Left renal cortex interstitium (tissue), 4 donors: ENCODE data around the gene NDUFAF3. TPM values are rescaled to one million over a fixed set of nuclear protein-coding genes. Genes with fewer than 3 reads are reported as not detected.
A peak's percentile ranks its signal among the peaks of the same experiment; 100 is the strongest.

ENCODE experiments used
- DNase-seq, 4 donors: peaks; one replicate each; pipeline ENCODE4 v3.0.0-alpha.2; 2013; ENCODE audit warnings: low read depth in 4 of 4, low spot score in 2 of 4, missing footprints in 1 of 4
- polyA plus RNA-seq, 4 donors: library from polyadenylated mRNA; unstranded; fragments of 120-200 nt; gene quantifications; one replicate each; pipeline ENCODE4 v1.2.1, GENCODE V29; 2013; ENCODE audit not compliant: insufficient read length in 4 of 4

The NDUFAF3 gene
- polyA plus RNA-seq, 4 donors: 60.5 to 91.6 (median 74.7) TPM

DNA sequence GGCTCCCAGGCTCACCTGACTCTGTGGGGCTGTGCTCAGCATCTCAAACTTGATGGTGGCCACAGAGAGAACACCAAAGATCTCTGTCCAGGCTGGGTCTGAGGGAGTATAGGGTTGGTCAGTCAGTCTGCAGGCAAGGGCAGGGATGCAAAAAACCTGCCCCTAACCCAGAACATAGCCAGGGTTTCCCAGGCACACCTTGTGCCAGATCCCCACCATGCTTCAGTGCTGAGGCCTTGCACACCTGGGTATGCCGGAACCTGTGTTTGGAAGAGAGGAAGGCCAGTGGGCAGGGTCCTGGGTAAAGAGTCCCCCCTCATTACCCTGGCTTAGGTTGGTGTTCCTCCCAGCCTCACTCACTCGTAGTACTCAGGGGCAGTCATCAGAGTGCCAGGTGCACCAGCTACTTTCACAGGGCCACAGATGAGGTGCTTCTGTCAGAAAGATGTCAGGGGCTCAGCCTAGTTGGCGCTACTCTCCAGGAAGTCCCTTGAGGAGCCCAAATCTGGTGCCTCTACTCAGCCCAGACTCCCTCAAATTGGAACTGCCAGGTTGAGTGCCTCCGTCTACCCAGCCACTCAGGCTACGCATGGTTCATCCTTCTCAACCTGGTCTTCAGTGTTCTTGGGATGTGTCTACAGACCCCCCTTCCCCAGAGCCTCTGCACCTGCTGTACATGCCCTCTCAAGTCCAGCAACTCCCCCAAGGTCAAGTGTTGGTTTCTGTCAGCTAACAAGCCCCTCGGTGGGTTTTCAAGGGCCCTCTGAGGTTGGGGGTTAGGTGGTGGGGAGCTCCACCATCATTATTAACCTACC lies 5.3 kb upstream of the NDUFAF3 start:
- DNase-seq: no peak

DNA sequence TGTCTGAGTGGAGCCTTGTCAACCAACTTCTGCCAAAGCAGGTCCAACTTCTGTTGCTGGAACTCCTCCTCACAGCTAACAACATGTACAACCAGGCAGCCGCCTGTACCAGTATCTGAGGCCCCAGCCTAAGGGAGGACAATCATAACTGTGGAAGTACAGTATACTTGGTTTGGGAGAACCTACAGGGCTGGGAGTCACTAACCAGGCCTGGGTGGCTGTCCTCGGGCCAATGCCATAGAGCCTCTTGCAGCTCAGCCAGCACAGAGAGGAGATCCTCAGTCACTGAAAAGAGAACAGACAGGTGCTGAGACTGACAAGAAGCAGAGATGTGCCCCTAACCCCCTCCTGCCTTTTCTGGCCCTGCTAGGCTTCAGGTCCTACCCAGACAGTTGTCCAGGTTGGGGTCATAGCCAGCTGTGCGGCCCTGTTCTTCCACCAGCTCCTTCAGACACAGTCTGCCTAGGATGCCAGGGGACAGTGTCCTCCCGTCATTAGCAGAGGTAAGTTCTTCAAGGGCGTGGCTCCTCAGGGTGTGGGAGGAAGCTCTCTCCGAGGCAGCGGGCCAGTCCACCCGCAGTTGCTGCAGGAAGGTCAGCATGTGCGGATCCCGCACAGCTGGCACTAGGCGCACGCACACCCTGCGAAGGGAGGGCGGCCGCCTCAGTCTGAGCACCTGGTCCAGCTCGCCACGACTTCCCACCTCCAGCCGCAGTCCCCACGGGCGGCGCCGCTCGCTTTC lies 4.5 kb upstream of the NDUFAF3 start:
- no peak for DNase-seq

GRCh38 chr3:49017971-49018706 lies 3.8 kb upstream of the NDUFAF3 start, which contains the start of gene DALRD3:
DALRD3 (minus strand) TSS chr3:49018580; CDS start chr3:49018564, 16 bp downstream.
- DNase-seq: peak in 1 of 4 donors; percentile 71

GRCh38 chr3:49018707-49019006 lies 3.3 kb upstream of the NDUFAF3 start:
- no peak for DNase-seq

- no peak for DNase-seq
These were observed 2.0 kb upstream of the NDUFAF3 start for GRCh38 chr3:49019941-49020329.

DNA sequence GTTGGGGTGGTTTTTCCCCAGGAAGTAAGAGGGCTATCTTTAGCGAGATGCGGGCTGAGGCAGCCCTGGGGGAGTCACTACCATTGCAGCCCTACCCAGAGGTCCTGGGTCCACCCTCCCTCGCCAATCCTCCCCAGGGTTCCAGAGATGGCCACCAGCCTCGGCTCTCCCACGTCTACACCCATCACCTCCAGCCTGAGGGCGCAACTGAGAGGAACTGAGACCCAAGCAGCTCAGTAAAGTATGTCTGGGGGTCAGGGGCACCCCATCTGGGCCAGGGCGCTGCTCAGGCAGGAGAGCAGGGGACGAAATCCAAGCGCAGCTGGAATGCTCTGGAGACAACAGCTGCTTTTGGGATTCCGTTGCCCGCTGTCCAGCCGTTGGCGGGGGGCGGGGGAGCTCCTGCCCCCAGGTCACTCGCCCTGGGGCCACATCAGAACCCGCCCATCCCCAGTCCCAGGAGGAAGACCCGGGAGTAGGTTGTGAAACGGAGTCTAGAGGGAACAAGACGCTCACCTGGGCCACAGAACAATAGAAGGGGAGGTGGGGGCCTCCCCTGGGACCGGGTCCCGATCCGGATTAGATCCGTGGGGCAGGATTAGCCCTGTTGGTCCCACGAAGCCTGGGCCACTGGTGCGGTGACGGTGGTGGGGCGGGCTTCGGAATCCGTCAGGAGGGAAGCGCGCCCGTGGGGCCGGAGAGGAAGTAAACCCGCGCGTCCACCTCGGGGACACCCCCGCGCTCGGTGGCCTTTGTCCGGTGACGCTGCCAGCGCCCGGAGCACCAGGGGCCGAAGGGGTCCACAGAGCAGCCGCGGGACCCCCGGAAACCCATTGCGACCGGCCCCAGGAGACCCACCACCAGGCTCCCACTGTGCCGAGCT lies 1.4 kb upstream of the NDUFAF3 start:
- no peak for DNase-seq

DNA sequence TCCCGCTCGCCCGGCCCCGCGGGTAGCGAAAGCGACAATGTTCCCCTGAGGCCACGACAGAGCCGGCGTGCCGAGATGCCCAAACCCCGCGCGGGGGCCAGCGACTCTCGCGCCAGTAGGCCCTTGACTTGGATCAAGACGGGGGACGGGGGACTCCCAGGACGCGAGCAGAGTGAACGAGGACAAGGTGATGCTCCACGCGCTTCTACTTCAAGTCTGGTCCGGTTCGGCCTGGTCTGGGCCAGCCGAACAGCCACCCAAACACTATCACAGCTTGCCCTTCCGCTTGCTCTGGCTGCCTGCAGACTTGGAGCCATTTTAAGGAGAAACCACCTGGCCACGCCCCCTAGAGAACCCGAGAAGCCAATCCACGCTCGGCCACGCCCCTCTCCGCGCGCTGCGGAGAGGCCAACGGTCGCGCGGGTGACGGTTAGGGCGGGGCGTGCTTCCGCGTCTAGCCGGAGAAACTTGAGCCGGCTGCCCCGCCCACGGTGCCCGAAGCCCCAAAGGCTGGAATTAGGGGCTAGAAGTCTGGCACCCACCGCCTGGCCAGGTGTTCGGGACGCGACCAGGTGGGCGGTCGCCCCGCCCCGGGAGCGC lies 608 bp upstream of the NDUFAF3 start:
- DNase-seq: peak; percentile 91 to 97 (median 96)

DNA sequence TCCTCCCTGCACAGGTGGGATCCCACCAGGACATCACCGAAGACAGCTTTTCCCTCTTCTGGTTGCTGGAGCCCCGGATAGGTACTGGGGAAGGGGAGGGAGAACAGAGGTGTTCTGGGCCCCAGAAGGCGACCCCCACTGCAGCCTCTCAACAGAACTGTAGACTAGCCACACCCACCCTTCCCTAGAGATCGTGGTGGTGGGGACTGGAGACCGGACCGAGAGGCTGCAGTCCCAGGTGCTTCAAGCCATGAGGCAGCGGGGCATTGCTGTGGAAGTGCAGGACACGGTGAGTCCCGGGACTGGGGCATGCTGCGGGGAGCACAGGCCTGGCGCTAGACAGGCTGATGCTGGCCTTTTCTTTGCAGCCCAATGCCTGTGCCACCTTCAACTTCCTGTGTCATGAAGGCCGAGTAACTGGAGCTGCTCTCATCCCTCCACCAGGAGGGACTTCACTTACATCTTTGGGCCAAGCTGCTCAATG lies 809 bp downstream of the NDUFAF3 start:
- no peak for DNase-seq

DNA sequence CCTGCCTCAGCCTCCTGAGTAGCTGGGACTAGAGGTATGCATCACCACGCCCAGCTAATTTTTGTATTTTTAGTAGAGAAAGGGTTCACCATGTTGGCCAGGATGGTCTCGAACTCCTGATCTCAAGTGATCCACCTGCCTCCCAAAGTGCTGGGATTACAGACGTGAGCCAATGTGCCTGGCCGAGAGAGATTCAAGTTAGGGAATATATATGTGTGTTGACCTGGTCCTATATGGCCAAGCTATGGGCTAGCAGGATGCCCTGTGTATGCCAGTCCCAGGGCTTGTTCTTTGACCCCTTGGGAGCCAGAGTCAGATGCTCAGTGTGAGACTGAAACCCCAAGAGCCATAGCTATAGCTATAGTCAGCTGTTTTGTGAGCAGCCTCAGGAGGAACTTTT lies 1.9 kb downstream of the NDUFAF3 start:
- no peak for DNase-seq

DNA sequence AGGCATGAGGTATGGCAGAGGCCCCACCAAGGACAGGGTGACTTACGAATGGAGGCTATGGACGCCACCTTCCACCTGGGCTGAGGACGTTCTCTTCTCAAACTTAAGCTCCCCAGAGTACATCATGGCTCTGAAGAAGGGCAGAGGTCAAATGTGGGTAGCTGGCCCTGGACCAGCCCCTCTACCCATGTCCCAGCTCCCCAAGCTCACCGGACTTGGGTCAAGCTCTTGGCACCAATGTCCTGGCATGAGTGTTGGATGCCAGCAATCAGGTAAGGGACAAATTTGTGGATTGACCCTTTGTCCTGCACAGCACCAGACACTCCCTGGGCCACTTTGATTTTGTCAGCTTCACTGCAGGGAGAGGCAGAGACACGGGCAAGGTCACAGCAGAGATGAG lies 2.5 kb downstream of the NDUFAF3 start:
- DNase-seq: no peak

DNA sequence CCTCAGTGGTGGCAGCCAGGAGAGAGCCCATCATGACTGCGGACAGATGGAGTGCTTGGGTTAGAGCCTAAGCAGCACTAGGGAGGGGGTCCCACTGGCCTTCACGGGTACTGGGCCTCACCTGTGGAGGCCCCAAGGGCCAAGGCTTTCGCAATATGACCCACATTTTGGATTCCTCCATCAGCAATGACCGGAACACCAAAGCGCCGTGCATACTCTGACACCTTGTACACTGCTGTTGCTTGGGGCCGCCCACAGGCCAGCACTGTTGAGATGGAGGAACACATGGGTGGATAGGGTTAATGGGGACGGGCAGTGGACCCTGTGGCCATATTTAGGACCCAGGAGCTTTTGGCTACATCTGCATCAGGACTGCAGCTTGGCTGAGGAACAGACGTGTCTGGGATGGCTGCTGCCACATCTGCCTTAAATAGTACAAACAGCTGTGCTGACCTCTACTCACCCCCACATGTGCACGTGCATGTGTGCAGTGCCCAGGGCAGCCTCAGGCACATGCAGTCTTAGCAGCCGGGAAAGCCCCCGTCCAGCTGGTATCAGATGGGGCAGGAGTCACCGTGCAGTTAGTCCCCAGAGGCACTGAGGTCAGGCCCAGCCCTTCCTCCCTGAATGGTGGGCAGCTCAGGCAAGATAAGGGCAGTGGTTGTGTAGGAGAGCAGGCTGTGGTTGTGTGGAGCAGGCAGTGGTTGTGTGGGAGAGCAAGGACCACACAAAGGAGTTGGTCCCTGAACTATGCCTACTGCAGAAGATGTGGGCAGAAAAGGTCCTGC lies 3.3 kb downstream of the NDUFAF3 start:
- no peak for DNase-seq

DNA sequence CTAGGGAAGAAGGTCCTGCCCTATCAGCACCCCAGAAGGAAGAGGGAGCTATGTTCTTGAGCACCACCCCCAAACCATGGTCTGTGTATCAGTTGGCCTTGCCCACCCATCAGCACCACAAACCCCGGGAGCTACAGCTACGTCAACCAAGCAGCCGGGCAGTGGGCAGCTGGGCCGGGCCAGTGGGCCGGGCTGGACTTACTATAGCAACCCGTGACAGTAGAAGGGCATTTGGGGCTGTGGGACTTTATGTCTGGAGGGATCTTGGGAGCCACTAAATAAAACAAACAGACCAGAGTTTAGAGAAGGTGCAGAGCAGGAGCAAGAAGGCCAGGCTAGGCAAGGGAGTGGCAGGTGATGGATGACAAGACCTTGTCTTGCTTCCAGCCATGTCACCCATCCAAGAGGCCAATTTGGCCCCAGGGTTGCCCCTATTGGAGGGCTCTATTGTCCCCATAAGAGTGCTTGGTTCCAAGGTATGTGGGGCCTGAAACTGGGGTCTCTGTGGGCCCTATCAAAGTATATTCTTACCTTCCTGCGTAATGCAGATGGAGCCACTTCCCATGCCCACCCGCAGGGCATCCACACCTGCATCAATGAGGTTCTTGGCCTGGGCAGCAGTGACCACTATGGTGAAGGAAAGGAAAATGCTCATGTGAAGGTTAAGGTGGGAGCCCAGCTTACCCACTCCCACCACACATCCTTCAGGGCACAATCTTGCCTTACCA lies 4.0 kb downstream of the NDUFAF3 start:
- DNase-seq: no peak

DNA sequence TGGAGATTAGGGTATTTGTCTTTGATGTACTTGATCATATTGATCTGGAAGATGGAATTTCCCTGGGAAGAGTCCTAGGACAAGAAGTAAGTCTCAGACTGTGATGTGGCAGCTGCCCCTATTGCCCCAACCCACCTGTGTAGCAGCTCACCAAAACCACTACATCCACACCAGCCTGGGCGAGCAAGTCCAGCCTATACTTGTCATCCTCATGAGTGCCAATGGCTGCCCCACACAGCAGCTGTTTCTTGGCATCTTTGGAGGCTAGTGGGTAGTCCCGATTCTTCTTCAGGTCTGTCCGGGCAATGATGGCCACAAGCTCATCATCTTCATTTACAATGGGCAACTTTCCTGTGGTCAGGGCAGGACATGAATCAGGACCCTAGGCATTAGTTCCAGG lies 4.6 kb downstream of the NDUFAF3 start:
- no peak for DNase-seq

DNA sequence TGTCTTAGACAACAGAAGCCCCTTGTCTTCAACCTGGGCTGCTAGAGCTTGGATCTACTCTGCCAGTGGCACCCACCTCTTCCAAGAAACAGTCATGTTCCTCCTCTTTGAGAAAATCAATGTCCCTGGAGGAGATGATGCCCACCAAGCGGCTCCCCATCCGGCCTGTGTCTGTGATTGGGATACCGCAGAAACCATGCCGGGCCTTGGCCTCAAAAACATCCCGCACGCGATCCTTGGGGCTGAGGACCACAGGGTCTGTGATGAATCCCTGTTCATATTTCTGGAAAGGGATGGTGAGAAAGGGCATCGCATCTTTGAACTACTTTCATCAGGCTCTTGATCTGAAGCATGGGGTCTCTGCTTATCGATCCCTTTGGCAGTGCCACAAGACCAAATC lies 5.7 kb downstream of the NDUFAF3 start:
- no peak for DNase-seq

DNA sequence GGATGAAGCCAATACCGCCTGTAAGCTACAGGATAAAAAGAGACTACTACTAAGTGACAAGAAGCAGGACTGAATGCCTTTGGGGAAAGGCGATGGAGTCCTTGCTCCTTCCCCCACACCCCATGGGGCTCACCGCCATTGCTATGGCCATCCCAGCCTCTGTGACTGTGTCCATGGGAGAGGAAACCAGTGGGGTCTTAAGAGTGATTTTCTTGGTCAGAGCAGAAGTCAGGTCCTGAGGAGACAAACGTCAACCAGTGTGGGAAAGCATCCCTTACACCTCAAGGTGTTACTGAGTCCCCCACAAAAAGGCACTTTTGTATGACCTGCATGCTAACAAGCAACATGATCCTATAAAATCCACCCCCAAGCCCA lies 6.4 kb downstream of the NDUFAF3 start:
- DNase-seq: no peak

- peak in 3 of 4 donors; percentile 86 to 93 (median 90) for DNase-seq
These were observed 7.0 kb downstream of the NDUFAF3 start, which contains the start of gene IMPDH2 for GRCh38 chr3:49028673-49029562. IMPDH2 (minus strand) TSS chr3:49029398; CDS start chr3:49029350, 48 bp downstream.

DNA sequence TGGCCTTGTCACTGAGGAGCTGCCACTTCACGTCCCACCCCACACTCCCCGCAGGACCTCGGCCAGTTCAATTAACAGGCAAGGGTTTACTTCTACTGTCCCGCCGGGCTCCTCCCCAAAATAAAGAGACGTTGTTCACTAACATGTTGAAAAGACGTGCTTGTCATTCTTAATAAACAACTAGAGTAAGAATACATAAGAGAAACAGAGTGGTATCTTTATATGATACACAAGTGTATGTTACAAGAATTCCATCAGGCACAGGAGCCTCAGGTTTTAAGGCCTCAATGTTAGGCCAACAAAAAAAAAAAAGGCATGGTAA lies 7.6 kb downstream of the NDUFAF3 start:
- DNase-seq: no peak

DNA sequence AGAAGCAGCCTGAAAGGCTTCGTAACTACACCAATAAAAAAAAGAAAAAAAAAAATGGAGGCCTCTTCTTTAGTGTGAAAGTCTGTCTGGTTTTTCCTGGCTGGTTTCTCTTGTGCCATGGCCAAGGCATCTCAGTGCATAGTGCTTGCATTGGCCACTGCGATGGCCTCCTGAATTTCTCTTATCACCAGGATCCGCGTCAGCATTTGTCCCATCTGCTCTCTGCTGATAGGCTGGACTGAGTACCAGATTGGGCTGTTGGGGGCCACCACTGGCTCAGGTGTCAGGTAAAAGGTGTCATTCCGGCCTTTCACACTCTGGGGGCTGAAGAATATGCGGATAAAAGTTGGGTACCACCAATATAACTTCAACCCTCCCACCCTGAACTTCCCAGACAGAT lies 8.4 kb downstream of the NDUFAF3 start:
- no peak for DNase-seq
